HG02588 (cell line): ENCODE measurements around the gene SERPINI2.

Experiments used
- ATAC-seq: cut with Tn5 transposase; IDR thresholded peaks from one replicate; pipeline ENCODE4 v1.9.1; 2021; ENCODE audit warnings: mild to moderate bottlenecking, moderate library complexity; ENCODE audit not compliant: unreplicated experiment

Gene SERPINI2, protein sequence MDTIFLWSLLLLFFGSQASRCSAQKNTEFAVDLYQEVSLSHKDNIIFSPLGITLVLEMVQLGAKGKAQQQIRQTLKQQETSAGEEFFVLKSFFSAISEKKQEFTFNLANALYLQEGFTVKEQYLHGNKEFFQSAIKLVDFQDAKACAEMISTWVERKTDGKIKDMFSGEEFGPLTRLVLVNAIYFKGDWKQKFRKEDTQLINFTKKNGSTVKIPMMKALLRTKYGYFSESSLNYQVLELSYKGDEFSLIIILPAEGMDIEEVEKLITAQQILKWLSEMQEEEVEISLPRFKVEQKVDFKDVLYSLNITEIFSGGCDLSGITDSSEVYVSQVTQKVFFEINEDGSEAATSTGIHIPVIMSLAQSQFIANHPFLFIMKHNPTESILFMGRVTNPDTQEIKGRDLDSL

DNA sequence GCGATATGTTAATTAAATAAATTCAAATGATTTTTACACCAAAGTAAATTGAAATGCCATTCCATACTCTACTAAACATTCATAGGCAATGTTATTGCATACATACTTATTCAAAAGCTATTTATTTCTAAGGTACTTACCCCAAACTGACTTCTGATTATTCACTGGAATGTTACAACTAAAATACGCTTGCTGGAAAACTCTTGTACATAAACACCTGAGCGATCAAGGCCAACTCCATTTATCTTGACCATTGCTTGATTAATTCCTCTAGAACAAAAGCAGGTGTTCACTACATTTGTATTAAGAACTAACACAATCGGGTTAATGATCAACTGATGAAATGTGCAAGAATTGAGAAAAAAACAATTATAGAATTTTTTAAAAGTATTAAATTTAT lies at the start of gene SERPINI2:
SERPINI2 (minus strand) TSS at position 180 of the 400 bp plus-strand sequence. CDS start 2,208 bp downstream, outside the sequence.
- ATAC-seq: no peak

- no peak for ATAC-seq
These were observed 47.1 kb upstream of the SERPINI2 start for GRCh38 chr3:167521006-167521355.

DNA sequence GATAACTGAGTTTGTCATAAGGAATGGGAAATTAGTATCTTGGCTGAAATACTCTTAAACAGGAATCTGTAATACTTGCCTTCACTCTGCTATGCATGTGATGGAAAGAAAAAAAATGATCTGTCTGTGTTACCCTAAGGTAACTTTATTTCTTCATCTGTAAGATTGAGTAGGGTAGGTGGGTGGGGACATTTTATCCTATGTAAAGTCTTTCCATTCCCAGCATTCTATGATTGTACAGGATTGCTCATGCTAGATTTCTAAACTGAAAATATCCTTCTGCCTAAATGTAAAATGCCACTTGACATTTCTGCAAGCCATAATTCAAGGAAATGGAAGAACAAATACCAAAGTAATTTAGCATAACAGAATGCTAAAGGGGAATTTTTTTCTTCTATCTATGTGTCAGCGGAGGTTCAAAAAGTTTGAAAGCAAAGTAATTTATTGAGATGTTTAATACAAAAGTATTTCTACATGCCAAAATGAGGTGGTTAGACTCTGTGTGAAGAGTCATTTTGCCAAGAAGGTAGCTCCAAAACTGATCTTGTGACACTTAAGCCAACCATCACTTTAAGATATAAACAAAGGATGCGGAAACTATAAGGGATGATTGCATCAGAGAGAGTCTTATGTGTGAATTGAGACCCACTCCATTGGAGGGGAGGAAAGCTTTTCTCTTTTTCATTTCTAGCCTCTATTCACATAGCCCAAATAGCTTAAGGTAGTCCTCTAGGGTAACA lies 46.6 kb upstream of the SERPINI2 start:
- no peak for ATAC-seq

DNA sequence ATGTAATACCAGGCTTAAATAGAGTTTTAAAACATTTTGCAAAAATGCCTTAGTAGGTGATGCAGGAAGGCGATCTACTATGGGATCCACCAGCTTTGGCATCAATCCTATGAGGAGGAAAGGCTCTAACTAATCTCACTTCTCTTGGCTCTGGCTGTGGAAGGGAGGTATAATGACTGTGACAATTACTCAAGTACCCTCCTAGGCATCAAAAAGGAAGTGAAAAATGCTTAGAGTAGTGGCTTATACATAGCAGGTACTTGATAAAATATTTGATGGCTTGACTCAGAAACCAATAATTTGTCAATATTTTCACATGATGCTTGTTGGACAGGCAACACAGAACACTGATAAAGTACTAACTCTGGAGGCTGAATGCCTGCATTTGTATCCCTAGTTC lies 34.1 kb upstream of the SERPINI2 start:
- ATAC-seq: no peak

DNA sequence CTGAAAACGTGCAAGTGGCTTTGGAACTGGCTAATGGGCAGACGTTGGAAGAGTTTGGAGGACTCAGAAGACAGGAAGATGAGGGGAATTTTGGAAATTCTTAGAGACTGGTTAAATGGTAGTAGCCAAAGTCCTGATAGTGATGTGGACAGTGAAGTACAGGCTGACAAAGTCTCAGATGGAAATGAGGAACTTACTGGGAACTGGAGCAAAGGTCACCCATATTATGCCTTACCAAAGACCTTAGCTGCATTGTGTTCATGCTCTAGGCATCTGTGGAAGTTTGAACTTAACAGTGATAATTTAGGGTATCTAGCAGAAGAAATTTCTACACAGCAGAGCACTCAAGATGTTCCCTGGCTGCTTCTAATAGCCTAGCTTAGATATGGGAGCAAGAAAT lies 28.6 kb upstream of the SERPINI2 start:
- no peak for ATAC-seq

DNA sequence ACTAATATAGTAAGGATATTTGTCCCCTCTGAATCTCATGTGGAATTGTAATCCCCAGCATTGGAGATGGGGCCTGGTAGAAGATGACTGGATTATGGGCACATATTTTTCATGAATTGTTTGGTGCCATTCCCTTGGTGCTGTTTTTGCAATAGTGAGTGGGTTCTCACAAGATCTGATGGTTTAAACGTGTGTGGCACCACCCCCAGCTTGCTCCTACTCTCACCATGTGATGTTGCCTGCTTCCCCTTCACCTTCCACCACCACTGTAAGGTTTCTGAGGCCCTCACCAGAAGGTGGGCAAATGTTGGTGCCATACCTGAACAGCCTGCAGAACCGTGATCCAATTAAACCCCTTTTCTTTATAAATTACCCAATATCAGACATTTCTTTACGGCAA lies 28.1 kb upstream of the SERPINI2 start:
- no peak for ATAC-seq

- no peak for ATAC-seq
These were observed 24.1 kb upstream of the SERPINI2 start for GRCh38 chr3:167497903-167498302.

- no peak for ATAC-seq
These were observed 19.4 kb upstream of the SERPINI2 start for GRCh38 chr3:167493244-167493643.

GRCh38 chr3:167491621-167492020 lies 17.8 kb upstream of the SERPINI2 start:
- ATAC-seq: no peak

DNA sequence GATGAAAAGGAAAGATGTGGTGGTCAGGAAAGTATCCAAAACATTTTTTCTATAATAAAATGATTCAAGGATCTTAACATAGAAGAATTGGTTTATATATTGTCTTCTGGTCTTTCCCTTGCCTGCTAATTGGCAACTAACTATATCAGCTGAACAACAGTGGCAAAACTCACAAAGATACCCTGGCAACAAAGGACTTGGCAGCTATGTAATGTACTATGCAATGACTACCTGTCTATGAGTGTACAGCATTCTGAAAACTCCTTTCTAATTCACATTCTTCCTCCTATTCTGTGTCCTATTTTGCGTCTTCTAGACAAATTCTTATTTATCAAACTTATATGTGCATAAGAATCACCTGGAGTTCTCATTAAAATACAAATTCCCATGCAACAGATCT lies 15.7 kb upstream of the SERPINI2 start:
- no peak for ATAC-seq

DNA sequence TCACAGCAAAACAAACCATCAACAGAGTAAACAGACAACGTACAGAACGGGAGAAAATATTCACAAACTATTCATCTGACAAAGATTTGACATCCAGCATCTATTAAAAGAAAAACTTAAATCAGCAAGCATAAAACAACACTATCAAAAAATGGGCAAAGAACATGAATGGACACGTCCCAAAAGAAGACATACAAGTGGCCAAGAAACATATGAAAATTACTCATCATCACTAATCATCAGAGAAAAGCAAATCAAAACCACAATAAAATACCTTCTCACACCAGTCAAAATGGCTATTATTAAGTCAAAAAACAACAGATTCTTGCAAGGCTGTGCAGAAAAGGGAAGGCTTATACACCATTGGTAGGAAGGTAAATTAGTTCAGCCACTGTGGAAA lies 13.7 kb upstream of the SERPINI2 start:
- ATAC-seq: no peak

DNA sequence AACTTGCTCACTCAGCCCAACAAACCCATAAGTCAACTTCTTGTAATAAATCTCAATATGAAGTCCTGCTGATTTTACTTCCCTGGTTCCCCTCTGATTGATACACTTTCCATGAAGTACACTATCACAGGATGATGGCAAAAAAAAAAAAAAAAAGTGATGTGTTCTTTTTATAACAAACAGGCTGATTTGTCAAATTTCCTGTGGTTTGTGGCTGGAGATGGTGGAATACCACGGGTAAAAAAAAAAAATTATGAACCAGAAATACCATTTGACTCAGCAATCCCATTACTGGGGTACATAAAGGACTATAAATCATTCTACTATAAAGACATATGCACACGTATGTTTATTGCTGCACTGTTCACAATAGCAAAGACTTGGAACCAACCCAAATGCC lies 10.7 kb upstream of the SERPINI2 start:
- no peak for ATAC-seq

GRCh38 chr3:167483708-167484475 lies 10.1 kb upstream of the SERPINI2 start:
- no peak for ATAC-seq

DNA sequence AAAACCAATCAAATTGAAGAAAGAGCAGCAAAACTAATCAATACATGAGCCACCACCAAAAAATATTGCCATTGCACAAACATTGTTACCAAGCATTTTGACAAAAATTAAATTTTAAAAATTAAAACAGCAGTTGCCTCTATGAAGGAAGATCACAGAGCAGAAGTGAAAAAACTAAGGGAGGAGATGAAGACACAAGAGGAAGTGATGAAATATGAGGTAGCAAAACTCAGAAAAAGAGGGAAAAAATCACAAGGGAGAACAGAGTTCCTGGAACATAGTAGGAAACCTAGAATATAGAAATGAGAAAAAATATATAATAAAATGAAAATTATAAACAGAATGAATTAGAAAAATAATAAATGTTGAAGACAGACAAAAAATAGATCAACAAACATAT lies 7.3 kb upstream of the SERPINI2 start:
- ATAC-seq: no peak

DNA sequence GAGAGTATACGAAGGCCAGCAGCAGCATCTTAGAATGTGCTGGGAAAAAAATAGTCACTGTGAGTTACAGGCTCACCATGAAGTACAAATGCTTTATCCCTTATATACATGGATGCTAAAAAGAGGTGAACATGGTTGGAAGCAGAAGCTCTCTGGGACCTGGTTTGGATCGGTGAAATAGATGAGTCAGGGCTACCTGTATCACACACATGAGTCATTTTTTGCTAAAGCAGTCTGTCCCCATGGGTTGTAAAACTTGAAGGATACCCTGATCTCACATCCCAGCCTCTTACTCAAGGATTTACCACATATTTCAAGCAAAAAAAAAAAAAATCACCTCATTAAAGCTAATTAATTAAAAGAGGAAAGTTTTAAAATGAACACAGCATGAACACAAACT lies 6.9 kb upstream of the SERPINI2 start:
- no peak for ATAC-seq

DNA sequence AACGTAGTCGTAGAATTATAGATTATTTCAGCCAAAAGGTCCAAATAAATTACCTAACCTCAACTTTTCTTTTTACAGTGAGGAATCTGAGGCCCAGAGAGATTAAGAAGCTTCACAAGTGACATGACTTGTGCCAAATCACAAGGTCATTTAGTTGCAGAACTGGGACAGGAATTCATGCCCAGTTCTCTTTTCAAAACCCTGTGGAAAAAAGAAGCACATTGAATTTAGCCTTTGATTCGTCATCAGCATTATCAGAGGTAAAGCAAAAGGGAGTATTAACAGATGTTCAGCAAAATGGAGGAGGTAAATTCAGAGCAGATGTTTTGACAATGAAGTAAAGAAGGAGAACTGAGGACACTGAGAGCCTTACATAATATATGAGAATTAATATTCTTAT lies 4.5 kb downstream of the SERPINI2 start:
- ATAC-seq: no peak

DNA sequence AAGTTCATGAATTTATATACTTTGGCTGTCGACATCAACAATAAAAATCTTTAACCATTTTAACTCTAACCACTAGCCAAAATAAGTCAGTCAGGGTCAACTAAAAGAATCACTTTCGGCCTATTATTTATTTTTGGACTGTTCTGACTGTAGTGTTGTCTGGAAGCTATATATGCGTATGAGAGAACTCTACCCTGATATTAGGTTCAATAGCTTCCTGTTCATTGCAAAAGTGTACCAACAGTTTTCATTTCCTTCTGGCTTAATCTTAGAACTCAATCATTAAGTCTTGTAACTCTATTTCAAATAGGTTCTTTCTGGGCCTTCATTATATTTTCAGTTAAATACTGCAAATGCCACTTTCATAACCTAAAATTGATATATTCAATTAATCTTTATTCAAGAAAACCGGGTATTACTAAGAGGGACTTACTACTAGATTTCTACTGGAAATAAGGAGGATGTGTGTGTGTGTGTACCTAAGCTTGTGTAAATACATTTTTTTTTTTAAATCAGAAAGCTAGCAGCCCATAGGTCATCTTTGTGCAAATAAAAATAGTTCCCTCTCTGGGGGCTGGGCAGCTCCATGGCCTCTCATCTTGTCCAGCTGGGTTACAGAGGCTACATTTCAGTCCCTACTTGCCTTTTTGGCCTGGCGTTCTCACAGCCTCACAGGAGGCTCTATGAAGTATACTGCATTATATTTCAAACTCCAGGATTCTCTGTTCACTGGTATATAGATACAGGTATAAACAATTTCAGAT lies 5.8 kb downstream of the SERPINI2 start:
- no peak for ATAC-seq

DNA sequence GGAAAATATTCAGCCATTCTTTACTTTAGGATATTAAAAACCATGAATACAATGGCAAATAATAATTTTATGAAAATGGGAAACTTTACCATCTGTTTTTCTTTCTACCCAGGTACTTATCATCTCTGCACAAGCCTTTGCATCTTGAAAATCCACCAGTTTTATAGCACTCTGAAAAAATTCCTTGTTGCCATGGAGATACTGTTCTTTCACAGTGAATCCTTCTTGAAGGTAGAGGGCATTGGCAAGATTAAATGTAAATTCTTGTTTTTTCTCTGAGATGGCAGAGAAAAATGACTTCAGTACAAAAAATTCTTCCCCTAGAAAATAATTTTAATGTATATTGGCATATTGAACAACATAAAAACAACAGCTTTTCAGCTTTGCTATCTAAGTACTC lies 6.9 kb downstream of the SERPINI2 start:
- ATAC-seq: no peak

DNA sequence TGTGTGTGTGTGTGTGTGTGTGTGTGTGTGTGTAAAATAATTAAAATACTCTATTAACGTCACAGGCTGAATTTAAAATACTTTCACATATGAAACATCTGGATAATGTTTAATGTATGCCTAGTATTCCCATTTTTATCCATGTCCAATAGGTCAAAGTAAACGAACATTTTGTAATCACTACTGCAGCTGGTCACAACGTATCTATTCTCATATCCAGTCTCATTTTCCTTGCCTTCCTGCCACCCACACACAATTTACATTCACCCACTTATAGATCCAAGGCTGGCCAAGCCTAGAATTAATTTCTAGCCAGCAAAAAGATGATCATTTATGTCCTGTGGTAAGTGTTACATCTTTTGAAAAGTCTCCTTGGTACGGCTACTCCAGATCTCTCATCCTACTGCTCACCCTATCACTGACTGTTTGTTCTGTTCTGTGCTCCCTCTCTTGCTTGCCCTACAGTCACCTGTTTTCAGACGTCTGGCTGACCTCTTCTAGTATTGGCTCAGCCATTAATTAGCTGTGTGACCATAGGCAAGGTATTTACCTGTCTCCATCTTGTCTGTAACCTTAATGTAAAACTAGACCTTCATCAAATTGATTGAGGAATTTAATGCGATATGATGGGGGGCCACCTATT lies 17.6 kb downstream of the SERPINI2 start:
- no peak for ATAC-seq

GRCh38 chr3:167453815-167454214 lies 20.0 kb downstream of the SERPINI2 start:
- no peak for ATAC-seq
